HepG2 (cell line): Measurements from ENCODE around the gene PGS1. TPM values are rescaled to one million over a fixed set of nuclear protein-coding genes. Genes with fewer than 3 reads are reported as not detected.

Source experiments
- ARNTL ChIP-seq: sonication (generic); formaldehyde crosslinking; IDR thresholded peaks from 2 replicates; pipeline ENCODE4 v1.4.0; 2020; ENCODE audit warnings: mild to moderate bottlenecking, missing genetic modification reagents
- E2F2 ChIP-seq: sonication (generic); formaldehyde crosslinking; IDR thresholded peaks from 2 replicates; pipeline ENCODE4 v1.4.0; 2020; ENCODE audit warnings: missing genetic modification reagents, borderline replicate concordance
- ERF ChIP-seq: IDR thresholded peaks from 2 replicates; pipeline ENCODE4 v1.6.1; 2018; ENCODE audit warnings: missing biosample characterization, missing genetic modification reagents
- HNRNPLL ChIP-seq: fragments of 200-400 bp; formaldehyde crosslinking; IDR thresholded peaks from 2 replicates; pipeline ENCODE4 v1.6.1; 2017; ENCODE audit warnings: mild to moderate bottlenecking, low read depth, low read length; ENCODE audit not compliant: poor library complexity, severe bottlenecking
- NR2F6 ChIP-seq, 2 experiments: IDR thresholded peaks; 2 replicates each; pipeline ENCODE4 v1.6.1; 2016; ENCODE audit warnings: antibody characterized with exemption in 1 of 2, mild to moderate bottlenecking in 1 of 2
- PRDM4 ChIP-seq: sonication (generic); formaldehyde crosslinking; IDR thresholded peaks from 2 replicates; pipeline ENCODE4 v1.9.0; 2021; ENCODE audit warnings: missing genetic modification reagents, borderline replicate concordance
- RARA ChIP-seq: IDR thresholded peaks from 2 replicates; pipeline ENCODE4 v1.6.1; 2016; ENCODE audit warnings: missing genetic modification reagents, missing compliant biosample characterization
- SIX1 ChIP-seq: sonication (generic); formaldehyde crosslinking; IDR thresholded peaks from 2 replicates; pipeline ENCODE4 v1.4.0; 2020; ENCODE audit warnings: missing genetic modification reagents, borderline replicate concordance
- SKI ChIP-seq: fragments of 450-650 bp; IDR thresholded peaks from one replicate; pipeline ENCODE4 v1.6.1; 2018; ENCODE audit warnings: mild to moderate bottlenecking; ENCODE audit not compliant: partially characterized antibody
- SMAD3 ChIP-seq: sonication (generic); formaldehyde crosslinking; IDR thresholded peaks from 2 replicates; pipeline ENCODE4 v1.4.0; 2020; ENCODE audit warnings: missing genetic modification reagents
- ZFP36L1 ChIP-seq: sonication (generic); formaldehyde crosslinking; IDR thresholded peaks from 2 replicates; pipeline ENCODE4 v1.8.0; 2022; ENCODE audit warnings: mild to moderate bottlenecking, missing genetic modification reagents, moderate library complexity
- ZNF331 ChIP-seq: sonication (generic); formaldehyde crosslinking; IDR thresholded peaks from 2 replicates; pipeline ENCODE4 v1.4.0; 2020; ENCODE audit warnings: missing genetic modification reagents
- ZNF616 ChIP-seq: sonication (generic); formaldehyde crosslinking; IDR thresholded peaks from 2 replicates; pipeline ENCODE4 v1.5.0; 2020; ENCODE audit warnings: low read depth, mild to moderate bottlenecking, missing genetic modification reagents
- polyA plus RNA-seq, 8 experiments: library from polyadenylated mRNA; depleted of rRNA in 3 of 8; stranded (reverse) in 7 of 8; unstranded in 1 of 8; fragments of >200 nt; fragmentation: Illumina TruSeq in 4 of 8; extraction: Trizol in 4 of 8; gene quantifications; 2 replicates each; pipeline versions ENCODE4 v1.2.1 to v1.2.3, GENCODE V29; 2011 to 2016; ENCODE audit warnings: low read depth in 4 of 8, missing spikeins in 1 of 8, mixed read lengths in 1 of 8; ENCODE audit not compliant: insufficient read depth in 1 of 8
- total RNA-seq, 5 experiments: library from RNA; depleted of rRNA; stranded (reverse); fragments of >200 nt; fragmentation: Illumina TruSeq; extraction: Trizol; gene quantifications; 2 replicates each; pipeline ENCODE4 v1.2.3, GENCODE V29; 2016; ENCODE audit warnings: low read depth in 1 of 5
- TF ChIP-seq, protein P1 (sequence below): sonication (generic); formaldehyde crosslinking; IDR thresholded peaks from 2 replicates; pipeline ENCODE4 v1.8.0; 2022; ENCODE audit warnings: low read depth, missing genetic modification reagents
- TF ChIP-seq, protein P2 (sequence below): sonication (generic); formaldehyde crosslinking; IDR thresholded peaks from 2 replicates; pipeline ENCODE4 v1.4.0; 2020; ENCODE audit warnings: missing genetic modification reagents

PGS1 gene
- total and polyA plus RNA-seq, 2 of the 13 experiments (the other 11 are each of a cell fraction or from before 2014, with no cell fraction given), result 25.9 to 31.5 TPM

GRCh38 chr17:78359997-78360370 is 18.5 kb upstream of the PGS1 start, which contains the start of gene SOCS3 (continued):
- TF ChIP-seq E2F2 (CRISPR knock-in tag), result no peak
- peak; percentile 72 for TF ChIP-seq SKI
- no peak for TF ChIP-seq ARNTL
- TF ChIP-seq NR2F6 (IDR thresholded peaks at IDR 0.05), result no peak
- TF ChIP-seq NR2F6 (CRISPR knock-in tag; IDR thresholded peaks at IDR 0.05), result peak; percentile 50
- no peak for TF ChIP-seq SIX1 (CRISPR knock-in tag)
- peak; percentile 52; the same call in 1 of the 2 replicates for TF ChIP-seq ERF (CRISPR knock-in tag)
- no peak for TF ChIP-seq PRDM4 (CRISPR knock-in tag)
- TF ChIP-seq, protein P1, sequence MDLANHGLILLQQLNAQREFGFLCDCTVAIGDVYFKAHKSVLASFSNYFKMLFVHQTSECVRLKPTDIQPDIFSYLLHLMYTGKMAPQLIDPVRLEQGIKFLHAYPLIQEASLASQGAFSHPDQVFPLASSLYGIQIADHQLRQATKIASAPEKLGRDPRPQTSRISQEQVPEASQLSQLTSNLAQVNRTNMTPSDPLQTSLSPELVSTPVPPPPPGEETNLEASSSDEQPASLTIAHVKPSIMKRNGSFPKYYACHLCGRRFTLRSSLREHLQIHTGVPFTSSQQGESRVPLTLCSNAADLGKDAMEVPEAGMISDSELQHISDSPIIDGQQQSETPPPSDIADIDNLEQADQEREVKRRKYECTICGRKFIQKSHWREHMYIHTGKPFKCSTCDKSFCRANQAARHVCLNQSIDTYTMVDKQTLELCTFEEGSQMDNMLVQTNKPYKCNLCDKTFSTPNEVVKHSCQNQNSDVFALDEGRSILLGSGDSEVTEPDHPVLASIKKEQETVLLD (CRISPR knock-in tag), result no peak; the same call in 1 of the 2 replicates
- 0 out of 2 replicates have a peak, but pooled peaks have one; percentile 26 for TF ChIP-seq SMAD3 (CRISPR knock-in tag)
- TF ChIP-seq RARA, result peak; percentile 65
- TF ChIP-seq ZFP36L1, result no peak
- peak; percentile 81 for TF ChIP-seq HNRNPLL
- TF ChIP-seq ZNF616 (CRISPR knock-in tag), result 0 out of 2 replicates have a peak, but pooled peaks have one; percentile 76
- TF ChIP-seq, protein P2, sequence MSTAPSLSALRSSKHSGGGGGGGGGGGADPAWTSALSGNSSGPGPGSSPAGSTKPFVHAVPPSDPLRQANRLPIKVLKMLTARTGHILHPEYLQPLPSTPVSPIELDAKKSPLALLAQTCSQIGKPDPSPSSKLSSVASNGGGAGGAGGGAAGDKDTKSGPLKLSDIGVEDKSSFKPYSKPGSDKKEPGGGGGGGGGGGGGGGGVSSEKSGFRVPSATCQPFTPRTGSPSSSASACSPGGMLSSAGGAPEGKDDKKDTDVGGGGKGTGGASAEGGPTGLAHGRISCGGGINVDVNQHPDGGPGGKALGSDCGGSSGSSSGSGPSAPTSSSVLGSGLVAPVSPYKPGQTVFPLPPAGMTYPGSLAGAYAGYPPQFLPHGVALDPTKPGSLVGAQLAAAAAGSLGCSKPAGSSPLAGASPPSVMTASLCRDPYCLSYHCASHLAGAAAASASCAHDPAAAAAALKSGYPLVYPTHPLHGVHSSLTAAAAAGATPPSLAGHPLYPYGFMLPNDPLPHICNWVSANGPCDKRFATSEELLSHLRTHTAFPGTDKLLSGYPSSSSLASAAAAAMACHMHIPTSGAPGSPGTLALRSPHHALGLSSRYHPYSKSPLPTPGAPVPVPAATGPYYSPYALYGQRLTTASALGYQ (CRISPR knock-in tag), result no peak; the same call in 1 of the 2 replicates
- TF ChIP-seq ZNF331 (CRISPR knock-in tag), result peak; percentile 31; the same call in 1 of the 2 replicates
- TF ChIP-seq, all 625 proteins: peak for 82
